PC-9 (cell line): ENCODE results near the gene SEMA5A. TPM values are rescaled to one million over a fixed set of nuclear protein-coding genes. Genes with fewer than 3 reads are reported as not detected.

Experiments
- BruUV-seq: library from RNA; stranded (reverse); fragments of 400-500 nt; replicated peaks from 2 replicates; lab custom pipeline; 2021; lab: Mats Ljungman, UMichigan
- CTCF ChIA-PET: fragments of 300-600 bp; sonication (Branson Sonifier 250); formaldehyde crosslinking; loops from one replicate; lab custom pipeline; 2022; ENCODE audit warnings: antibody characterized with exemption; lab: Charles Lee
- POLR2A ChIA-PET: fragments of 300-600 bp; sonication (Branson Sonifier 250); formaldehyde crosslinking; loops from one replicate; lab custom pipeline; 2022; ENCODE audit warnings: antibody characterized with exemption; ENCODE audit not compliant: unreplicated experiment; lab: Charles Lee
- DNase-seq, 2 experiments: peaks; one replicate each; pipeline versions ENCODE4 v3.0.0 to v3.0.0-alpha.2; 2015 to 2022; ENCODE audit warnings: mixed read lengths in 1 of 2
- H2AFZ ChIP-seq: fragments of 200-600 bp; sonication (generic); 2 replicates; pipeline ENCODE4 v1.8.1; 2017; ENCODE audit warnings: antibody characterized with exemption
- H3F3A ChIP-seq: fragments of 200-600 bp; sonication (generic); 2 replicates; pipeline ENCODE4 v1.8.1; 2017; ENCODE audit warnings: antibody characterized with exemption, mild to moderate bottlenecking, low read depth; ENCODE audit not compliant: insufficient read depth
- H3K27ac ChIP-seq: fragments of 200-600 bp; sonication (generic); 2 replicates; pipeline ENCODE4 v1.6.1; 2016; ENCODE audit warnings: mixed run types
- H3K27me3 ChIP-seq: fragments of 200-600 bp; sonication (generic); 2 replicates; pipeline ENCODE4 v1.6.1; 2016; ENCODE audit warnings: low read depth, mixed run types; ENCODE audit not compliant: insufficient read depth
- H3K36me3 ChIP-seq: fragments of 200-600 bp; sonication (generic); 2 replicates; pipeline ENCODE4 v1.6.1; 2016; ENCODE audit warnings: low read depth, mixed run types
- H3K4me1 ChIP-seq: fragments of 200-600 bp; sonication (generic); replicated peaks from 2 replicates; pipeline ENCODE4 v1.6.1; 2016; ENCODE audit warnings: mixed run types; ENCODE audit not compliant: insufficient read depth
- H3K4me2 ChIP-seq: fragments of 200-600 bp; sonication (generic); 2 replicates; pipeline ENCODE4 v1.6.1; 2017; ENCODE audit warnings: mixed run types
- H3K4me3 ChIP-seq: fragments of 200-600 bp; sonication (generic); 2 replicates; pipeline ENCODE4 v1.6.1; 2016; ENCODE audit warnings: mixed run types
- H3K79me2 ChIP-seq: fragments of 200-600 bp; sonication (generic); 2 replicates; pipeline ENCODE4 v1.6.1; 2017; ENCODE audit warnings: low read depth, mixed run types
- H3K9me2 ChIP-seq: fragments of 200-600 bp; sonication (generic); 2 replicates; pipeline ENCODE4 v1.8.1; 2017; ENCODE audit warnings: mild to moderate bottlenecking; ENCODE audit not compliant: insufficient read depth
- H3K9me3 ChIP-seq: fragments of 200-600 bp; sonication (generic); 2 replicates; pipeline ENCODE4 v1.8.1; 2016; ENCODE audit warnings: low read depth; ENCODE audit not compliant: insufficient read depth
- H4K20me1 ChIP-seq: fragments of 200-600 bp; sonication (generic); 2 replicates; pipeline ENCODE4 v1.8.1; 2017; ENCODE audit not compliant: insufficient read depth
- EZH2 ChIP-seq: fragments of 200-600 bp; sonication (generic); IDR thresholded peaks from 2 replicates; pipeline ENCODE4 v1.8.0; 2017; ENCODE audit warnings: antibody characterized with exemption, low read depth
- intact Hi-C: fragments of 100-400 bp; cut with micrococcal nuclease; formaldehyde crosslinking; loops from one replicate; pipeline ENCODE4 v1.10.0; 2022; ENCODE audit not compliant: unreplicated experiment
- total RNA-seq: library from RNA; stranded (reverse); gene quantifications from 2 replicates; pipeline ENCODE4 v1.2.3, GENCODE V29; 2021
- TF ChIP-seq, protein P1 (sequence below): fragments of 200-600 bp; sonication (generic); conservative IDR thresholded peaks from 2 replicates; pipeline ENCODE4 v1.6.1; 2017; ENCODE audit warnings: mixed run types, antibody characterized with exemption, mild to moderate bottlenecking, moderate library complexity

The SEMA5A gene
- total RNA-seq, 1 experiment from 2014 or later: not detected

DNA sequence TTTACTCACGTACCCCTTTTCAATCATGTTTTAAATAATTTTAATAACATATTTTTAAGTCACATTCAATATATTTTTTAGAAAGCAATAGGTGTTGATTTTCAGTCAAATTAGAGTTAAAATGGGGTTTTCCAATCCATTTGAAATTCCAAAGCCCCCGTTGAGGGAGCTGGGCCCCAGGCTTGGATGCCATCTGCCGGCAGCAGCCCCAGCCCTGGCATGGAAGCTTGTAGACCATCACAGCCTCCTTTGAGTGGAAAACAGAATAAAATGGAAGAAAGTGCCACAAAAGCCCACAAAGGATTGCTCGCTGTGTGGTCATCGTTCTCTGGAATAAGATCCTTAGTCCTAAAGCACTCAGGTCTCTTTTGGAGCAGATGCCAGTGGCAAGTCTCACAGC is 81.4 kb downstream of the SEMA5A start:
- no peaks in the 10 kb centered on the region for H3K27me3 ChIP-seq
- no peak overlapping the region for H3K27ac ChIP-seq
- no peak overlapping the region for H3K4me2 ChIP-seq
- no peaks in the 10 kb centered on the region for H4K20me1 ChIP-seq
- no peaks in the 10 kb centered on the region for H3K9me3 ChIP-seq
- no peak overlapping the region for H3K4me3 ChIP-seq
- H3K79me2 ChIP-seq: no peaks in the 10 kb centered on the region
- H3K9me2 ChIP-seq: no peaks in the 10 kb centered on the region
- intact Hi-C loops: no loop called here
- CTCF ChIA-PET: no interaction called here
- TF ChIP-seq EZH2: no peak
- TF ChIP-seq, protein P1, sequence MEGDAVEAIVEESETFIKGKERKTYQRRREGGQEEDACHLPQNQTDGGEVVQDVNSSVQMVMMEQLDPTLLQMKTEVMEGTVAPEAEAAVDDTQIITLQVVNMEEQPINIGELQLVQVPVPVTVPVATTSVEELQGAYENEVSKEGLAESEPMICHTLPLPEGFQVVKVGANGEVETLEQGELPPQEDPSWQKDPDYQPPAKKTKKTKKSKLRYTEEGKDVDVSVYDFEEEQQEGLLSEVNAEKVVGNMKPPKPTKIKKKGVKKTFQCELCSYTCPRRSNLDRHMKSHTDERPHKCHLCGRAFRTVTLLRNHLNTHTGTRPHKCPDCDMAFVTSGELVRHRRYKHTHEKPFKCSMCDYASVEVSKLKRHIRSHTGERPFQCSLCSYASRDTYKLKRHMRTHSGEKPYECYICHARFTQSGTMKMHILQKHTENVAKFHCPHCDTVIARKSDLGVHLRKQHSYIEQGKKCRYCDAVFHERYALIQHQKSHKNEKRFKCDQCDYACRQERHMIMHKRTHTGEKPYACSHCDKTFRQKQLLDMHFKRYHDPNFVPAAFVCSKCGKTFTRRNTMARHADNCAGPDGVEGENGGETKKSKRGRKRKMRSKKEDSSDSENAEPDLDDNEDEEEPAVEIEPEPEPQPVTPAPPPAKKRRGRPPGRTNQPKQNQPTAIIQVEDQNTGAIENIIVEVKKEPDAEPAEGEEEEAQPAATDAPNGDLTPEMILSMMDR: no peak
- H3K4me1 ChIP-seq: peaks cover 10% of the 10 kb centered on the region
- no peak overlapping the region for H2AFZ ChIP-seq
- no TSS peak for BruUV-seq
- H3K36me3 ChIP-seq: no peaks in the 10 kb centered on the region
- POLR2A ChIA-PET: no interaction called here
- no peaks in the 10 kb centered on the region for H3F3A ChIP-seq
- DNase-seq: no peak

DNA sequence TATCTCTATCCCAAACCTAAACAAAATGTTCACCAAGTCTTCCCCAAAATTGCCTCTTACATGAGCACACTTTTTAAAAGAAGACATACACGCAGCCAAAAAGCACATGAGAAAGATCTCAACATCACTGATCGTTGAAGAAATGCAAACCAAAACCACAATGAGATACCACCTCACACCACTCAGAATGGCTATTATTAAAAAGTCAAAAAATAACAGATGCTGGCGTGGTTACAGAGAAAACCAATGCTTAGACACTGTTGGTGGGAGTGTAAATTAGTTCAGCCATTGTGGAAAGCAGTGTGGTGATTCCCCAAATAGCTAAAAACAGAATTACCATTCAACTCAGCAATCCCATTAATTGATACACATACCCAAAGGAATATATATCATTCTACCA is 83.8 kb downstream of the SEMA5A start:
- Histone ChIP-seq H3K9me3 (0 out of 2 replicates have a peak, but pooled peaks cover 6% of the 10 kb centered on the region), H3K27me3 (no peaks in the 10 kb centered on the region), H3F3A (no peaks in the 10 kb centered on the region), H3K36me3 (no peaks in the 10 kb centered on the region), H3K4me1 (no peaks in the 10 kb centered on the region), H2AFZ (no peak overlapping the region), H3K4me2 (no peak overlapping the region), H3K27ac (no peak overlapping the region), H3K4me3 (no peak overlapping the region), H3K9me2 (no peaks in the 10 kb centered on the region), H4K20me1 (no peaks in the 10 kb centered on the region), H3K79me2 (no peaks in the 10 kb centered on the region)
- ChIA-PET POLR2A (no interaction called here), CTCF (interaction anchor here (0.6 kb wide), 1 partner anchor 1718 kb away, joined by 4 read pairs; no protein-coding TSS in a partner anchor)
- intact Hi-C loops: no loop called here
- no TSS peak for BruUV-seq
- no peak for DNase-seq
- TF ChIP-seq, protein P1: no peak
- TF ChIP-seq EZH2: no peak

DNA sequence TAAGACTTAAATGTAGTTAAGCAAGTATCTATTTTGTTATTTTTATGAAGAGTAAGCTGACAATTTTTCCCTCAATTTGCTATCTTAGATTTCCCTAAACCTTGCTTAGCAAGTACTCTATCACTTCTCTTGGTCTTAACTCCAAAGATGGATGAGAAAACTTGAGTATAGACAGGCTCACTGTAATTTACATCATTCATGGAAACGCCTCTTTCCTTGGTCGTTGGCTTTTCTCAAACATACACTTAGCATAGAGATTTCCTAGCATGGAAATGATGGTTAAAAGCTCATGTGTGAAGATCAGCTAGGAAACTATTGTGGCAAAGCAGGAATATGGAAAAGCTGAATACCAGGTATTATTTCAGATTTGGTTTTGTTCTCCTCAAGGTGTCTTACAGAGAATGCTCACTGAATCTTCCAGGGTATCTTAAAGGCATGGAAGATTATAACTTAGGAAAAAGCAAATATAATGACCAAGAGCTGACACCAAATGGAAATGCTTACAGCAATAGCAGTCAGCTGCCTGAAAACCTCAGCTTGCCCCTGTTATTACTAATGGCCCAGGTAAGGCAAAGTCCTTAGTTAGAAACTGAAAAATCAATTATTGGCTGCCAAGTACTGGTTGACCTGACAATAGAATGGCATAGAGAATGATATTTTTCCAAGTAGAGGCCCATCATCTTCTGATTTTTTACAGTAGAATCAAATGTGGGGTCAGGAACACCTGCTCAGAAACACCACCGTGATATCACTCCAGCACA is 84.8 kb downstream of the SEMA5A start:
- TF ChIP-seq EZH2: no peak
- Histone ChIP-seq H3K4me3 (no peak overlapping the region), H2AFZ (no peak overlapping the region), H3K27ac (no peak overlapping the region), H3K9me3 (0 out of 2 replicates have a peak, but pooled peaks cover 6% of the 10 kb centered on the region), H3K4me2 (no peak overlapping the region), H4K20me1 (no peaks in the 10 kb centered on the region), H3K4me1 (no peaks in the 10 kb centered on the region), H3F3A (no peaks in the 10 kb centered on the region), H3K79me2 (no peaks in the 10 kb centered on the region), H3K36me3 (no peaks in the 10 kb centered on the region), H3K9me2 (no peaks in the 10 kb centered on the region), H3K27me3 (no peaks in the 10 kb centered on the region)
- POLR2A ChIA-PET: no interaction called here
- no peak for DNase-seq
- CTCF ChIA-PET: no interaction called here
- intact Hi-C loops: no loop called here
- BruUV-seq: no TSS peak
